RWPE1 (cell line): ENCODE measurements around the gene STRIP2.
"Not testable (repeated sequence)": the region's sequence is repeated elsewhere in the genome, so short reads cannot be mapped to it uniquely, and the experiment has no call there.

Experiments used
- CTCF ChIA-PET: fragments of 350-600 bp; sonication (Branson Sonifier 250); formaldehyde crosslinking; extraction: SDS; loops from one replicate; lab custom pipeline; 2021; lab: Yijun Ruan, JAX
- POLR2A ChIA-PET: fragments of 400-600 bp; formaldehyde crosslinking; extraction: SDS; loops from one replicate; lab custom pipeline; 2020; ENCODE audit warnings: antibody characterized with exemption; ENCODE audit not compliant: low non-redundant PET; lab: Yijun Ruan, JAX
- DNase-seq: peaks from one replicate; pipeline ENCODE4 v3.0.0; 2012; ENCODE audit warnings: low spot score
- H3K27ac ChIP-seq: fragments of 450-650 bp; 2 replicates; pipeline ENCODE4 v1.5.1; 2017
- CTCF ChIP-seq: fragments of 450-650 bp; conservative IDR thresholded peaks from 2 replicates; pipeline ENCODE4 v1.5.1; 2017; ENCODE audit warnings: low read depth, mild to moderate bottlenecking

STRIP2 gene

DNA sequence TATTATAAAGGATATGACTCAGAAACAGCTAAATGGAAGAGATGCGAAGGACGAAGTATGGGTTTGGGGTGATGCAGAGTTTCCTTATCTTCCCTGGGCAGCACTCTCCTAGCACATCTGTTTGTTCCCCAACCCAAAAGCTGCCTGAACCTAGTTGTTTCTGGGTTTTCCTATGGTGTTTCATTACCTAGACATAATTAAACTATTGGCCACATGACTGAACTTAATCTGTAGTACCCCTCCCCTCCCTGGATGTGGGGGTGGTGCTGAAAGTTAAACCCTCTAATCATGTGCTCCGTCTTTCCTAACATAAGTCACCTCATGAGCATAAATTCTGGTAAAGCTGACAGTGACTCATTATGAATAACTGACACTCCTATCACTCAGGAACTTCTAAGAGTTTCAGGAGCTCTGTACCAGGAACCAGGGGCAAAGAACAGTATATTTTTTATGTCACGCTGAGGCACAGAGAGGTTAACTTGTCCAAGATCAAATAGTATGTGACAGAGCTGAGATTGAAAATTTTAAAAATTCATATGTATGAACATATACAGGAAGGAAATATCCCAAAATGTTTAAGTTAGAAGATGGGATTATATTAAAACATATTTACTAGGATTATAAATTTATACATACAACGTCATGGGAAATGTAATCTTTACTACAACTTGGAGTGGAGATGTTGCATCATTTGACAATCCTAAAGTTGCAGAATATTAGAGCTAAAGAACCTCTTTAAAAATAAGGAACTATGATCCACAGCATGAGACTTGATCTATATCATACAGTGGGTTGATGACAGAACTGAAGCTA, 4.8 kb downstream of the STRIP2 start:
- ChIA-PET POLR2A (no interaction called here), CTCF (interaction anchor here (0.6 kb wide), 1 partner anchor 72 kb away, joined by 3 read pairs; no protein-coding TSS in a partner anchor)
- no peak overlapping the region for H3K27ac ChIP-seq
- DNase-seq: peak; percentile 69
- TF ChIP-seq CTCF: no peak

DNA sequence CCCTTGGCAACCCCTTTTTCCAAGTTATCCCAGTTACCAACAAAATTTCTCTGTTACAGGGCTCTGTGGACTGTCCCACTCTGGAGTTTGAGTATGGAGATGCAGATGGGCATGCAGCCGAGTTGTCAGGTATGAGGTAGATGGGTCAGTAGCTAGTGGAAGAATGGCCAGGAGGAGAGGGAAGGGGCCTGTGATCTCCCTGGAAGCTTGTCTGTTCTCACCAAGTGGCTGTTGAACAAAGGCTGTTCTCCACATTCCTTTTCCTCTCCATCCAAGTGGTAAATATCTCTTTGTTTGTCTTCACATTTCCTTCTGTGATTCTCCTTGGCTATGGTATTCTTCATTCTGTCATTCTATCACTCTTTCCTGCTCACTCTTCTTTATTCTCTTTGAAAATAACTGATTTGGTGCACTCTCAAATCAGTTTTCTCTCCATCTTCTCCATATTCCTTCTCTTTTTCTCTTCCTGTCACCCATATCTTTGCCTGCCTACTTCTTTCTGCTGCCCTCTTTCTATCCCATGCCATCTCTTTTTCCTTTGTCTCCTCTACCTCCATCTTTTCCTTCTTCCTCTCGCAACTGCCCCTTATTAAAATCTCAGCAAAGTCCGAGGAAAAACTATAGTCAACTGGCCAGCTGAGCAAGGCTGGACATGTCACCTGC, 5.9 kb downstream of the STRIP2 start:
- POLR2A ChIA-PET: no interaction called here
- DNase-seq: no peak
- H3K27ac ChIP-seq: no peak overlapping the region
- TF ChIP-seq CTCF: no peak
- CTCF ChIA-PET: no interaction called here

DNA sequence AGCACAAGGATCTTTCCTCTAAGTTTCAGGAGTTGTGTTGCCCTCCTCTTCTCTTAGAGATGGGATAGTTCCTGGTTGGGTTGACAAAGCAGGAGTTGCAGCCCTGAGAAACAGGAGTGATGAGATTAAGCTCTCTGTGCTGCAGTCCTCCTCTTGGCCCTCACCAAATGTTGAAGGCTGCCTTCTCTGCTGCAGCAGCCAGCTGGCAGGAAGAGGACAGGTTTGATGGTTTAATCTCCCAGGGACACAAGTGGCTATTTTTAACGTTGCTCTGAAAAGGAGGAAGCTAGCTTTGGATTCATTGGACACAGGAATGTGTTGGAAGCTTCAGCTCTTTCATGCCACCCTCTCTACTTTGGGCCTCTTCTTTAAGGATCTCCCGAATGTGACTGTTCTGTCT, 9.4 kb downstream of the STRIP2 start:
- DNase-seq: no peak
- ChIA-PET POLR2A (no interaction called here), CTCF (no interaction called here)
- no peak for TF ChIP-seq CTCF
- H3K27ac ChIP-seq: no peak overlapping the region

- CTCF ChIA-PET, DNase-seq, H3K27ac ChIP-seq, POLR2A ChIA-PET: not testable (repeated sequence)
Observed at GRCh38 chr7:129444776-129445175, 10.5 kb downstream of the STRIP2 start.

GRCh38 chr7:129446925-129447324, 12.7 kb downstream of the STRIP2 start:
- POLR2A ChIA-PET, DNase-seq, CTCF ChIA-PET: not testable (repeated sequence)
- peak overlapping the region; percentile 47 for H3K27ac ChIP-seq

GRCh38 chr7:129447445-129447844, 13.2 kb downstream of the STRIP2 start:
- DNase-seq, POLR2A ChIA-PET, H3K27ac ChIP-seq, CTCF ChIA-PET: not testable (repeated sequence)

DNA sequence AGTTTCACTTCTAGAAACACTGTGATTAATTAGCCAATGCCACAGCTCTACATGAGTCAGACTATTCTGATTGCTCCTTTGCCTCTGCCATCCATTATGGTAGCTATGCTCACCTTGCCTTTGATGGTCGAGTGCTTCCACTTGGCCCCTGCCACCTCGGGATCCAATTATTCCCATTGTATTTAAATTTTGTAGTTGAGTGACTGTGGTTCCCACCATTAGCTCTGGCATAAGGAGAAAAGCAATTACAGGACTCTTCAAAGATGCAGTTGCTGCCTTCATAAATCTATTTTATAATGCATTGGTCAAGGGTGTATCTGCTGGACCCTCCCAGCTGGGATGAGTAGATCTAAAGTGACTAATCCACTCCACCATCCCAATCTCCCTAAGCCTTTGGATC, 14.4 kb downstream of the STRIP2 start:
- DNase-seq, CTCF ChIA-PET, H3K27ac ChIP-seq, POLR2A ChIA-PET: not testable (repeated sequence)

DNA sequence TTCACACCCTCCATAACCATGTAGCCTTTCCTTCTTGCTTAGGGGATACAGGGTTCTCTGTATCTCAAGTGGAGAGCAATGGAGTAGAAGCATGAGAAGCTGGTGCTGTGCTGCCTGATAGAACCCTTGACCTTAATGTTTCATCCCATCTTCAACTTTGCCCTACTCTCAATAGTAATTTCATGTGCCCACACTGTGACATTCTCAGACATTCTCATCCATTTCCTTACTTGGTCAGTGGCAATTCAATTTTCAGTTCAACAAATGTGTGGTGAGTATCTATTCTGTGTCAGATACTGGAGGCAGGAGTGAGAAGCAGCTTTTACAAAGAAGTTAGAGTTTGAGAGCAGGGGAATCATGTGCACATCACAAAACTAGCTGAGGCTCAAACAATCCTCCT, 16.1 kb downstream of the STRIP2 start:
- TF ChIP-seq CTCF: no peak
- H3K27ac ChIP-seq: no peak overlapping the region
- ChIA-PET POLR2A (no interaction called here), CTCF (no interaction called here)
- no peak for DNase-seq
